Medulla oblongata (tissue), 1 donor: ENCODE results near the gene PHF21B.
"Not testable (repeated sequence)": the region's sequence is repeated elsewhere in the genome, so short reads cannot be mapped to it uniquely, and the experiment has no call there.

ENCODE experiments used
- DNase-seq: peaks from one replicate; pipeline ENCODE4 v3.0.0-alpha.2; 2015; ENCODE audit errors: extremely low spot score

The PHF21B gene

GRCh38 chr22:44876921-44877320 lies 132.9 kb downstream of the PHF21B start:
- DNase-seq, result no peak

- DNase-seq, result no peak
Observed at GRCh38 chr22:44871782-44872181, 138.0 kb downstream of the PHF21B start.

- DNase-seq, result peak; percentile 2
Observed at GRCh38 chr22:44870021-44870420, 139.8 kb downstream of the PHF21B start.

GRCh38 chr22:44869196-44869595 lies 140.6 kb downstream of the PHF21B start:
- DNase-seq, result no peak

GRCh38 chr22:44865193-44866057 lies 144.4 kb downstream of the PHF21B start:
- DNase-seq, result no peak

- DNase-seq, result no peak
Observed at GRCh38 chr22:44862981-44863860, 146.6 kb downstream of the PHF21B start.

- DNase-seq, result no peak
Observed at GRCh38 chr22:44862281-44862680, 147.5 kb downstream of the PHF21B start.

- DNase-seq, result no peak
Observed at GRCh38 chr22:44861245-44861644, 148.6 kb downstream of the PHF21B start.

- no peak for DNase-seq
Observed at GRCh38 chr22:44860311-44860710, 149.5 kb downstream of the PHF21B start.

- DNase-seq, result no peak
Observed at GRCh38 chr22:44859641-44860040, 150.2 kb downstream of the PHF21B start.

- not testable (repeated sequence) for DNase-seq
Observed at GRCh38 chr22:44858819-44859218, 151.0 kb downstream of the PHF21B start.

GRCh38 chr22:44855855-44856254 lies 153.9 kb downstream of the PHF21B start:
- no peak for DNase-seq

GRCh38 chr22:44854641-44855040 lies 155.2 kb downstream of the PHF21B start:
- not testable (repeated sequence) for DNase-seq

- no peak for DNase-seq
Observed at GRCh38 chr22:44850946-44851345, 158.9 kb downstream of the PHF21B start.

GRCh38 chr22:44848791-44849420 lies 160.9 kb downstream of the PHF21B start:
- no peak for DNase-seq

- no peak for DNase-seq
Observed at GRCh38 chr22:44848296-44848741, 161.5 kb downstream of the PHF21B start.

- no peak for DNase-seq
Observed at GRCh38 chr22:44847892-44848291, 161.9 kb downstream of the PHF21B start.

- peak; percentile 14 for DNase-seq
Observed at GRCh38 chr22:44847380-44847779, 162.4 kb downstream of the PHF21B start.

GRCh38 chr22:44846726-44847275 lies 163.0 kb downstream of the PHF21B start:
- no peak for DNase-seq

GRCh38 chr22:44845796-44846720 lies 163.7 kb downstream of the PHF21B start:
- DNase-seq, result no peak

- no peak for DNase-seq
Observed at GRCh38 chr22:44845191-44845590, 164.6 kb downstream of the PHF21B start.
